Hindlimb muscle (tissue), 1 donor: ENCODE results near the gene SETD1A. TPM values are rescaled to one million over a fixed set of nuclear protein-coding genes. Genes with fewer than 3 reads are reported as not detected.

Experiments
- DNase-seq: peaks from one replicate; pipeline ENCODE4 v3.0.0-alpha.2; 2013
- polyA plus RNA-seq: library from polyadenylated mRNA; unstranded; fragments of 120-200 nt; gene quantifications from one replicate; pipeline ENCODE4 v1.2.1, GENCODE V29; 2013; ENCODE audit not compliant: insufficient read length

The SETD1A gene
- polyA plus RNA-seq, 1 donor, result 15.1 TPM

DNA sequence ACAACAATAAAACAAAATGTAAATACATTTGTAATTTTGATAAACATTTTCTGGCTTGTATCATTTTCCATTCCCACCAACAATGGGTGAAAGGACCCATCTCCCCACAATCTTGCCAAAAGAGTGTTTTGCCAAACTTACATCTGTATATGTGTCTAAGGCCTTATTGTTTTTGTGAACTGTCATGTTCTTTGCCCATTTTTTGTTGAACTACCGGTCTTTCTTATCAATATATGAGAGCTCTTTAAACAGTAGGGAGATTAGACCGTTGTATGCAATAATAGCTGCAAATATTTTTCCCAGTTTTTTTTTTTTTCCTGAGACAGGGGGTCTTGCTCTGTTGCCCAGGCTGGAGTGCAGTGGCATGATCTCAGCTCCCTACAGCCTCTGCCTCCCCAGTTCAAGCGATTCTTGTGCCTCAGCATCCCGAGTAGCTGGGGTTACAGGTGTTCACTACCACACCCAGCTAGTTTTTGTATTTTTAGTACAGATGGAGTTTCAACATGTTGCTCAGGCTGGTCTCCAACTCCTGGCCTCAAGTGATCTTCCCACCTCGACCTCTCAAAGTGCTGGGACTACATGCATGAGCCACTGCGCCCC, 66.2 kb downstream of the SETD1A start:
- no peak for DNase-seq

DNA sequence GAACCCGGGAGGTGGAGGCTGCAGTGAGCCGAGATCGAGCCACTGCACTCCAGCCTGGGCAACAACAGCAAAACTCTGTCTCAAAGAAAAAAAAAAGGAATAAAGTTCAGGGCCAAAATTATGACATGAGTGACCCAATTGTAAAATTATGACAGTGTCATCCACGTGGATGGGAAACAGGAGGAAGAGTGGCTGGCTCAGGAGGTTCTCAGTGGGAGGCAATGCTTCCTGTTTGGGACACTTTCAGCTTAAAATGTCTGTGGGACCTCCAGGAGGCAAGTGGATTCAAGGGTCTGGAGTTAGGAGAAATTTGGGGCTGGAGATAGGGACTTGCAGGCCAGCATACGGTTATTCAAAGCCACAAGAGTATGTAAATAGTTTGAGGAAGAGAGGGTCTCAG, 67.8 kb downstream of the SETD1A start:
- DNase-seq, result no peak

DNA sequence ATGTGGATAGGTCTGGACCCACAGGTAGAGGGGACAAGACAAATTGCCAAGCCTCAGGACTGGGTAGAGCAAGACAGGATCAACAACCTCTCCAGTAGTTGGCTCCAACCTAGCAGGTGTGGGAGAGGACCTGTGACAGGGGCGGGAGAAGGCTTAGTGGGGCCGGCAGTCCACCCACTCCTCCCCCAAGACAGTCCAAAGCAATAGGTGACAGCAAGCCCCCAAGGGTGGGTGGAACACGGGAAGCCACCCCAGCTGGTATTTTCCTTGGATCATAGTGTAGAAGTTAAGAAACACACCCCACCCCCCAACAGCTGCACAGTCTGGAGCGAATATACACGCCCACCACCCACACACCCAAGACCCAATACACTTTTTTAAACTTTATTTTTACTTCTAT, 71.7 kb downstream of the SETD1A start:
- no peak for DNase-seq

DNA sequence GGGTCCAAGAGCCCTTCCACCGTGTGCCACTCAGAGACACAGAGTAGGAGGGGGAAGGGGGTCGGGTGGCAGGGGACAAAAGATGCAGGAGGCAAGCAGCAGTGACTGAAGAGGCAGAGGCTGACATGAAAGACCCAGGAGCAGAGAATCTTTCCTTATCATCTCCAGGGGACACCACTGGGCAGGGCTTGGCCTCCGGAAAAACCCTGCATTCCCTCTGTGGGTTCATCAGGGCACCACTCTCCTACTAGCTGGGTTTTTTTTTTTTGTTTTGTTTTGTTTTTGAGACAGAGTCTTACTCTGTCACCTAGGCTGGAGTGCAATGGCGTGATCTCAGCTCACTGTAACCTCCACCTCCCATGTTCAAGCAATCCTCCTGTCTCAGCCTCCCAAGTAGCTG, 73.7 kb downstream of the SETD1A start:
- no peak for DNase-seq

DNA sequence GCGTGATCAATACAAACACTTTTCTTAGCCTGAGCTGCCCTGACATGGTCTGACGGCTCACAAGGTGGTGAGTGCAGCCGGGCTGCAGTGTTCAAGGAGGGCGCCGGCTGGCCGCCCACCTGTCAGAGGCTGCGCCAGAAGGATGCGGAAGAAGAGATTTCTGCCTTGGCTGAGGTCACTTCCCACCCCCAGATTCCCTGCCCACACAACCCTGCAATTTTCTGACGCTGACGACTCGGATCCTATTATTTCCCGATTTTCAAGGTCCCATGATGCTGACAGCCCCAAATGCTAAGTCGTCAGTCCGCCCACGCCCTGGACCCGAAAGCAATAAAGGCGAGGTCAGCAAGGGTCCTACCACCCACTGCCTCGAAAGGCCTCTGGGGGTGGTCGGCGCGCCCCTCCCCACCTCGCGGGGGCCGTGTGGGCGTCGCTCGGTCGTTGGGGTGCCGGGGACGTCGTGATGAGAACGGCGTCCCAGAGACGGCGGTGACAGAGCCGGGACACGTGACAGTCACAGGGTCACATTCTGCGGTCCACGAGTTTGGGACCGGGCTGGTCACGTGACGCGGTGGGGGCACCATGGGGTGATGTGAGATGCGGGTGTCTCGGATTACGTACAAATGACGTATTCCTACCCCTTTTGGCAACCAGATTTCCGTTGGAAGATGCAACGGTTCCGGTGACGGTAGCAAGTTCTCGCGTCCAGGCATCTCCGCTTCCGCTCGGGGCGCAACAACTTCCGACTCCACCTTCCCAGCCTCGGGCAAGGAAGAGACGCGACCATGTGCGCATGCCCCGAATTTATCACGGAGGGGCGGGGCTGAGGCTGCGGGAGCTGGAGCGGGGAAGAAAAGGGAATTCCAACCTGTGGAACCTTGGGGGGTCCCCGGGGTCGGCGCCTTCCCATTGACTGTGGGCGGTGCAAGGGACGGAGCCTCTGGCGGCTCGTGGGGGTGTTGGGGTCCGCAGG, 75.5 kb downstream of the SETD1A start, which contains the start of gene STX4:
STX4 (plus strand) TSS at position 823 of the 973 bp plus-strand sequence. CDS start 248 bp downstream, outside the sequence.
- peak; percentile 97 for DNase-seq

DNA sequence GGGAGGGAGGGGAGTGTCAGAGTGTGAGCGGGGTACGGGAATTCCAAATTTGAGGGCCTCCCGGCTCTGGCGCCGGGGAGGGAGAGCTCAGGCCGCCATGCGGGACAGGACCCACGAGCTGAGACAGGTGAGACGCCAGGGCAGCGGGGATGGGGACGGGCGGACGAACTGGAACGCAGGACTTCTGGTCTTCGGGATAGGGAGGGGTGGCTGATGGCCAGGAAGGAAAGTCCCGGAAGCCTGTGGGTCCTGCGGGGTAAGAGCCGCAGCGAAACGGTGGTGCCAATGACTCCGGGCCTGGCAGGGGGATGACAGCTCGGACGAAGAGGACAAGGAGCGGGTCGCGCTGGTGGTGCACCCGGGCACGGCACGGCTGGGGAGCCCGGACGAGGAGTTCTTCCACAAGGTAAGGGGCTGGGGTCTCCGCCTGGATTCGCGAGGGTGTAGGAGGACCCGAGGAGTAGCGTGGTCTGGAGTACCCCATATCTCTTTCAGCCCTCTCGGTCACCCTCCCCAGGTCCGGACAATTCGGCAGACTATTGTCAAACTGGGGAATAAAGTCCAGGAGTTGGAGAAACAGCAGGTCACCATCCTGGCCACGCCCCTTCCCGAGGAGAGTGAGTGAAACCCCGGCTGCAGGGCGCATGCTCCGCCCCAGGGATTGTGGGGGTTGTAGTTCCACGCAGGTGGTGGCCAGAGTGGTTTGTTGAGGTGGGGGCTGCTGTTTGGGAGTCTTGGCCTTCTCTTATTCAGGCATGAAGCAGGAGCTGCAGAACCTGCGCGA, 76.3 kb downstream of the SETD1A start:
- DNase-seq, result peak; percentile 90

Other genes with a start within 250 kb of the SETD1A start
- gene PHKG2, start 209.3 kb upstream of the SETD1A start, polyA plus RNA-seq, result 13.6 TPM
- 2.6 TPM for gene CFAP119, start 195.7 kb upstream of the SETD1A start, polyA plus RNA-seq
- gene RNF40, start 195.4 kb upstream of the SETD1A start, polyA plus RNA-seq, result 52.3 TPM
- 14.3 TPM for gene ZNF629, start 170.5 kb upstream of the SETD1A start, polyA plus RNA-seq
- gene BCL7C, start 63.7 kb upstream of the SETD1A start, polyA plus RNA-seq, result 32.7 TPM
- 13.5 TPM for gene CTF1, start 61.1 kb upstream of the SETD1A start, polyA plus RNA-seq
- gene FBXL19, start 34.2 kb upstream of the SETD1A start, polyA plus RNA-seq, result 10.3 TPM
- gene ORAI3, start 8.7 kb upstream of the SETD1A start, polyA plus RNA-seq, result 9.8 TPM
- gene HSD3B7, start 27.5 kb downstream of the SETD1A start, polyA plus RNA-seq, result 12.6 TPM
- gene STX1B, start 52.9 kb downstream of the SETD1A start, polyA plus RNA-seq, result 1.2 TPM
- 48.7 TPM for gene STX4, start 75.8 kb downstream of the SETD1A start, polyA plus RNA-seq
- 11.2 TPM for gene ZNF668, start 116.5 kb downstream of the SETD1A start, polyA plus RNA-seq
- gene ZNF646, start 116.7 kb downstream of the SETD1A start, polyA plus RNA-seq, result 12.6 TPM
- gene PRSS53, start 131.2 kb downstream of the SETD1A start, polyA plus RNA-seq, result 5.8 TPM
- 59.1 TPM for gene VKORC1, start 137.0 kb downstream of the SETD1A start, polyA plus RNA-seq
- 33.9 TPM for gene BCKDK, start 150.6 kb downstream of the SETD1A start, polyA plus RNA-seq
- 57.4 TPM for gene KAT8, start 159.9 kb downstream of the SETD1A start, polyA plus RNA-seq
- gene PRSS8, start 178.0 kb downstream of the SETD1A start, polyA plus RNA-seq, result 0.48 TPM
- 2.0 TPM for gene PRSS36, start 192.3 kb downstream of the SETD1A start, polyA plus RNA-seq
- 398 TPM for gene FUS, start 222.4 kb downstream of the SETD1A start, polyA plus RNA-seq
- 9.1 TPM for gene PYCARD, start 245.0 kb downstream of the SETD1A start, polyA plus RNA-seq